Measurements from ENCODE around the gene FKRP.
"Not testable (repeated sequence)": the region's sequence is repeated elsewhere in the genome, so short reads cannot be mapped to it uniquely, and the experiment has no call there.

Gene FKRP, protein sequence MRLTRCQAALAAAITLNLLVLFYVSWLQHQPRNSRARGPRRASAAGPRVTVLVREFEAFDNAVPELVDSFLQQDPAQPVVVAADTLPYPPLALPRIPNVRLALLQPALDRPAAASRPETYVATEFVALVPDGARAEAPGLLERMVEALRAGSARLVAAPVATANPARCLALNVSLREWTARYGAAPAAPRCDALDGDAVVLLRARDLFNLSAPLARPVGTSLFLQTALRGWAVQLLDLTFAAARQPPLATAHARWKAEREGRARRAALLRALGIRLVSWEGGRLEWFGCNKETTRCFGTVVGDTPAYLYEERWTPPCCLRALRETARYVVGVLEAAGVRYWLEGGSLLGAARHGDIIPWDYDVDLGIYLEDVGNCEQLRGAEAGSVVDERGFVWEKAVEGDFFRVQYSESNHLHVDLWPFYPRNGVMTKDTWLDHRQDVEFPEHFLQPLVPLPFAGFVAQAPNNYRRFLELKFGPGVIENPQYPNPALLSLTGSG

DNA sequence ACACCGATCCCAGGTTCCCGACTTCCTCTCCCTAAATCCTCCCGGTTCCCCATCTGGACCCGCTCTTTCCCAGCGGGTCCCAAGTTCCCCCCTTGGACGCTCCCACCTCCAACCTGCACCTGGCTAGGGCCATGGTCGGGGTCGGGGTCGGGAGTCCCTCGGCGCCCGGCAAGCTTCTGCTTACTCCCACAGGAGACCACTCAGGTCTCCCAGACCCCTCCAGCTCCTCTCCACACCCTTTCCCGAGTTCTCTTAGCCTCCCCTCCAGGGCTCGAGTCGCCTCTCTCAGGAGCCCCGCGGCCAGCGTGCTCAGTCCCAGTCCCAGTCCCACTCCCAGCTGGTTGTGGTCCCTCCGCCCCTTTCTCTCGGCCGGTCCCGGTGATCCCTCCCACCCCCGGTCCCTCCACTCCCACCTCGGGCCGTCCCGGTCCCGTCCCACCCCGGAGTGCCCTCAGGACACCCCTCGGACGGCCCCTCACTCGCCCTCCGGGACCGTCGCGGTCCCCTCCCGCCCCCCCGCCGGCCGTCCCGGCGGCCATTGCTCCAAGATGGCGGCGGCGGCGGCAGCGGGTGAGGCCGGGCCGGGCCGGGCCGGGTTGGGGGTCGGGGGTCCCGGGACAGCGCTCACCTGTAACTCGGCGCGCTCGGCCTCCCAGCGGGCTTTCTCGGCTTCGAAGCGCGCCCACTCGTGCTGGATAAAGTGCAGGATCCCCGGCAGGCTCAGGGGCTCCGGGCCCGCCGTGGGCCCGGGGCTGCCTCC lies at the start of gene FKRP:
TSS of gene FKRP (plus strand) at position 537 of the 760 bp plus-strand sequence. CDS start 9,394 bp downstream, outside the sequence.
- DNase-seq (ENCODE audit: low read depth in 3 of 3): peak in 1 of 3 experiments; percentile 38

- DNase-seq (ENCODE audit: low read depth in 3 of 3): no peak
Measured at GRCh38 chr19:46696866-46697203, 49.0 kb upstream of the FKRP start.

DNA sequence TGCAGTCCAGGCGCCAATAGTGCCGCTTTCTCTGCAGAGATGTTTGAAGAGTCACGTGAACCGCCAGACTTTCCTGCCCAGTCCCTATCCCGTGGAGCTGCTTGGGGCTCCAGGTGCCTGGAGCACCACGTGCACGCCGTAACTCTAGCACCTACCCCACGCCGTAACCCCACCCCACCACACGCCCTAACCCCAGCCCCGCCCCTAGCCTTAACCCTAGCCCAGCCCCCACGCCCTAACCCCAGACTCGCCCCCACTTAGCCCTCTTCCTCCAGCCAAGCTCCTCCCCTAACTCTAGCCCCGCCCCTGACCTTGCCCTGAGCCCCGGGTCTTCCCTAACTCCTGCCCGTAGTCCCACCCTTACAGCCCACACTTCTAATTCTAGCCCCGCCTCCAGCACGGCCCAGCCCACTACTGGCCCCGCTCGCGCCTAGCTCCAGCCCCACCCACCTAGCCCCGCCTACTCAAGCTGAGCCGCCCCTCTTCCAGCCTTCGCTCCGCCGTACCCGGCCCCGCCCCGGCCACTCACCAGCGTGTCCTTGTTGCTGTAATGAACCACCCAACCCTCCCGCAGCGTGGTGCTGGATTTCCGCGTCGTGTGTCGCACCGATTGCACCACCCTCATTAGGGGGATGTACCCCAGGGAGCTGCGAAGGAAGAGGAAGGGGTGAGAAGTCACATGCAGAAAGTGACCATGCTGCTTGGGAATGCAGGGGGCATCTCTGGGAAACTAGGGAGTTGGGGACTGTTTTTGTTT lies 48.5 kb upstream of the FKRP start:
- DNase-seq (ENCODE audit: low read depth in 3 of 3): no peak

- DNase-seq (ENCODE audit: low read depth in 3 of 3): no peak
Measured at GRCh38 chr19:46698395-46699321, 47.2 kb upstream of the FKRP start.

- DNase-seq (ENCODE audit: low read depth in 3 of 3): no peak
Measured at GRCh38 chr19:46700704-46701103, 45.2 kb upstream of the FKRP start.

GRCh38 chr19:46704379-46705076 lies 41.3 kb upstream of the FKRP start:
- DNase-seq (ENCODE audit: low read depth in 3 of 3): peak; percentile 72 to 87 (median 83)

DNA sequence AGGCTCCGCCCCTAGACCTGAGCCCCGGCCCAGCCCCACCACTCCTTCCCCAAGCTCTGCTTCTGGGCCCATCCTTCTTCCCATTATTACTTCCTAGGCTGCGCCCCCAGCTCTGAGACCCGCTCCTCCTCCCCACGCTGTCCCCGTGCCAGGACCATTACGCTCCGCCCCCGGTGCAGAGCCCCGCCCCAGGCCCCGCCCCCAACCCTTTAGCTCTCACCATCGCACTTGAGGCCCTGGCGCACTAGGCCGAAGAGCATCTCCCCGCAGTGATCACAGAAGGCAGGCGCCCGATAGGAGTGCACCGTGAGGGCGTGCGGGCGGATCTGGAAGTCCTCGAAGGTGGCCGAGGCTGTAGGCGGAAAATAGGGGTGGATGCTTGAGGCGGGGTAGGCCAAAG lies 35.2 kb upstream of the FKRP start:
- DNase-seq (ENCODE audit: low read depth in 3 of 3): no peak

GRCh38 chr19:46712768-46713338 lies 33.0 kb upstream of the FKRP start:
- not testable (repeated sequence) for DNase-seq (ENCODE audit: low read depth in 3 of 3)

DNA sequence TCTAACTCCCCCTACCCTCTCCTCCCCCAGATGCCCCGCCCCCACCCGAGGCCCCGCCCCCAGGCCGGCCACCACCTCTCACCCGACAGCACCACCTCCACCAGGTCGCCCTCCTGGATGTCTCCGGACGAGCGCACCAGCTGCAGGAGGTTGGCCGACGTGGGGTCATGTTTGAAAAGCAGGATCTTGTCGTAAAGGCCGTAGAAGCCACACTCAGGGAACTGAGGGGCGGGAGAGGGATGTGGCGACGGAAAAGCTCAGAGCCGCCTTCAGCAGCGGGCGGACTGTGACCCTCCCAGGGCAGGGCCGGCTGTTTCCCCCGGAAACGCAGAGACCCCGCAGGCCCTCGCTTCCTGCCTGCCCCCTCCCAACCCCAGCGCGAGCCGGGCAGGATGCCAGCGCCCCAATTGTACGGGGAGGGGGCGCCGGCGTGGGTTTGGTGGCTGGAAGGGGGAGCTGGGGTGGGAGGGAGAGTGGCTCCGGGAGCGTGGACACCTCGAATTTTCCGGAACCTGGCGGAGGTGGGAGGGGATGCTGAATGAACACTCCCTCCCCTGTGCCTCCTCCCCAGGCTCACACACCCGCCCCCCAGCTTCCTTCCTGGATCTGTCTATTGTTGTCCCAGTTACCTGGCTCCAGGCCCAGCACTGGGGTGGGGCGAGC lies 31.9 kb upstream of the FKRP start:
- DNase-seq (ENCODE audit: low read depth in 3 of 3): peak; percentile 46 to 73 (median 61)

GRCh38 chr19:46714444-46715106 lies 31.3 kb upstream of the FKRP start:
- DNase-seq (ENCODE audit: low read depth in 3 of 3): peak; percentile 35 to 47 (median 45)

GRCh38 chr19:46715620-46715974 lies 30.3 kb upstream of the FKRP start:
- no peak for DNase-seq (ENCODE audit: low read depth in 3 of 3)

DNA sequence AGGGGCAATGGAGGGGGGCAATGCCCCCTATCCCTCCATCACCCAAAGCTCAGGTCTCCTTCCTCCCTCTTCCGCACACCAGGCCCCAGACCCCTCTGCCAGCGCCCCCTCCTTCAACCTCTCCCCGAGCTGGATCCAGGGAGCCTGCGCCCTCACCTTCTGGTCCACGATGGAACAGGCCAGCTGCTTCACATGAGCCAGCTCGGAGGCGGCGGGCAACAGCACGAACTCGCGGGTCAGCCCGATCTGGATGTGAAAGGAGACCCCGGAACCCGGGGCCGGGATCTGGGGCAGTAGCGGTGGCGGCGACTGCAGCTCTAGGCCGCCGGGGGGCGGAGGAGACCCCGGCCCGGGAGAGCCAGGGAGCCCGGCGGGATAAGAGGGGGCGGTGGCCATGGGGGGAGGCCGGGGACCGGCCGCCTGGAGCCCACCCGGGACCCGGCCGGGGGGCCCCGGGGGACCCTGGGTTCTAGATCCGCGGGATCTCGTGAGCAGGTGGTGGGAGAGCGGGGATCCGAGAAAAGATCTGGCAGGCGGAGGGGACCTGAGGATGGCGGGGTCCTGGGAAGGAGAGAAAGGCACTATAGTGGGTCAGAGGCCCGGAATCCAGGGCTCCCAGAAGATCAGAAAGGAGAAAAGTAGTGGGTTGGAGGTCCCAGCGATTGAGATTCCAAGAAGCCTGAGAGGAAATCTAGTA lies 29.7 kb upstream of the FKRP start:
- no peak for DNase-seq (ENCODE audit: low read depth in 3 of 3)

DNA sequence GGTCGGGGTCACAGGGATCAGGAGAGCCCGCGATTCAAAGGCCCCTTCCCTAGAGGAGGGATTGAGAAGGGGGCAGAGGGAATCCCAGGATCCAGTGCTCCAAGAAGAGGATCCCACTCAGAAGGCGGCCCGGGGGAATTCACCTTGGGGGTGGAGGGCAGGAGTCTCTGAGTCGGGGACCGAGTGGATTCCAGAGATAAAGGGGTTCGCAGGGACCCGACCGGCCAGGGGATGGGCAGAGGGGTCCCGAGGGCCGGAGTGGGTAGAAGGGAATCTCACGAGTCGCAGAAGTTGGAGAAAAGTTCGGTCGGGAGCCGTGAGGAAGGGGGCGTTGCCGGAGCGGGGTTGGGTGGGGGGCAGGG lies 29.2 kb upstream of the FKRP start:
- no peak for DNase-seq (ENCODE audit: low read depth in 3 of 3)

DNA sequence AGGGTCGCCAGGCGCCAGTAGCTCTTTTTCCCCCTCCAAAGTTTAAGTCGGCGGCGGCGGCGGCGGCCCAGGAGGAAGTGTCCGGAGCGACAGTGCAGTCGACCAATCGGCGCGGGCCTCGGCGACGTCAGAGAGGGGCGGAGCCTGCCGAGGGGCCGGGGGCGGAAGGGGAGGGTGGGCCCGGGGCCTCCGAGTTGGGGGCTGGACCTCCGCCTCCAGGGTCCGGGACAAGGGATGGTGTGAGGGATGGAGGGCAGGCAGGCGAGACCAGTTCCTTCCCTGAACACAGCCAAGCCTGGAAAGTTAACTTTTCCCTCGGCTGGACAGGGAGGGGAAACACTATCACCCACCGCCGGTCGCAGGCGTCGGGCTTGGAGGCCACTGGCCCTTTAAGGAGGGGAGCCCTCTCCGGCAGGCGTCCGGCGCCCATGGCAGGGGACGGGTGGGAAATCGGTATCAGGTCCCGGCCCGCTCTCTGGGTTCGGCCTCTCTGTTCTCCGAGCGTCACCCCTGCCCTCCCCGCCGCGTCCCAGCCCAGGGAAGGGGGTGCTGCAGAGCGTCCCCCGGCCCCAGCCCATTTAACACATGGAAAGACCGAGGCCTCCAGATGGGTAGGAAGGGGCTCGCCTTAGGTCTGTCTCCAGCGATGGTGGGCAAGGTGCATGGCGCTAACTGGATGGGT lies 28.7 kb upstream of the FKRP start, which contains the start of gene PRKD2:
TSS of gene PRKD2 (minus strand) at position 81 of the 682 bp plus-strand sequence. CDS start 744 bp downstream, outside the sequence.
- peak; percentile 78 to 86 (median 85) for DNase-seq (ENCODE audit: low read depth in 3 of 3)

- DNase-seq (ENCODE audit: low read depth in 3 of 3): no peak
Measured at GRCh38 chr19:46717716-46718143, 28.1 kb upstream of the FKRP start.

DNA sequence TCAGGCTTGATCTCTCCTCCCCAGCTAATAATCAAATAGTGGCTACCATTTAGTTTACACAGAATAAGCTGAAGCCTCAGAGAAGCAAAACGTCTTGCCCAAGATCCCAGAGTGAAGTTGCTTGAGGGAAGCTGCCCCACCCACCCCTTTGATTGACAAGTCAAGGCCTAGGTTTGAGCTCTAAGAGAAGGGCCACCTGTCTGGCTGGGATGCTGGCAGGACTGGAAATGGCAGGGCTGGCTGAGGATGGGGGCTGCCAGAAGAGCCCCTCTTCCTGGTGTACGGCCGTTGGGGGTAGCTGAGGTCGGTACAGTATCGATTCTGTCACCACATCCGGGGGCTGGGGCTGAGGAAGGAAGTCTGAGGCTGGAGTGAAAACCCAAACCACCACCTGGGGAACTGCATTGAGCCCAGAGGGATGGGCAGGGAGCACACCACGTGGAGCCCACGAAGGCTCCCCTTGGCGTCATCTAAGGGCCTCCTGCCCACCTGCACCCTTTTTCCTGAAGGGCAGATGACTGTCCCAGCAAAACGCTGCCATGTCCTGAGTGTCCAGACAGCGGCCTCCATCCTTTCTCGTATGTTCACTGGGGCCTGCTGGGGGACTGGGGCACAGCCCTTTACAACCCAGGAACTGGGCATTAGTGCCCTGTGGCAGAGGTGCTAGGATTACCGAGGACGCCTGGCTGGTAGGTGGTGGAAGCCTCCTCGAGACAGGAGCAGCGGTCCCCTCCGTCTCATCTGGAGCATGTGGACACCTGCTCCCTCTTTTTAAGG lies 27.5 kb upstream of the FKRP start:
- DNase-seq (ENCODE audit: low read depth in 3 of 3): peak in 2 of 3 experiments; percentile 15 to 44

Measured in stimulated activated CD4-positive, alpha-beta T cell treated with anti-CD3 and anti-CD28 coated beads, TNF-alpha, amount 100 ng/mL, for 4 hours (primary cell).